ENCODE data around the gene GHR.

DNA sequence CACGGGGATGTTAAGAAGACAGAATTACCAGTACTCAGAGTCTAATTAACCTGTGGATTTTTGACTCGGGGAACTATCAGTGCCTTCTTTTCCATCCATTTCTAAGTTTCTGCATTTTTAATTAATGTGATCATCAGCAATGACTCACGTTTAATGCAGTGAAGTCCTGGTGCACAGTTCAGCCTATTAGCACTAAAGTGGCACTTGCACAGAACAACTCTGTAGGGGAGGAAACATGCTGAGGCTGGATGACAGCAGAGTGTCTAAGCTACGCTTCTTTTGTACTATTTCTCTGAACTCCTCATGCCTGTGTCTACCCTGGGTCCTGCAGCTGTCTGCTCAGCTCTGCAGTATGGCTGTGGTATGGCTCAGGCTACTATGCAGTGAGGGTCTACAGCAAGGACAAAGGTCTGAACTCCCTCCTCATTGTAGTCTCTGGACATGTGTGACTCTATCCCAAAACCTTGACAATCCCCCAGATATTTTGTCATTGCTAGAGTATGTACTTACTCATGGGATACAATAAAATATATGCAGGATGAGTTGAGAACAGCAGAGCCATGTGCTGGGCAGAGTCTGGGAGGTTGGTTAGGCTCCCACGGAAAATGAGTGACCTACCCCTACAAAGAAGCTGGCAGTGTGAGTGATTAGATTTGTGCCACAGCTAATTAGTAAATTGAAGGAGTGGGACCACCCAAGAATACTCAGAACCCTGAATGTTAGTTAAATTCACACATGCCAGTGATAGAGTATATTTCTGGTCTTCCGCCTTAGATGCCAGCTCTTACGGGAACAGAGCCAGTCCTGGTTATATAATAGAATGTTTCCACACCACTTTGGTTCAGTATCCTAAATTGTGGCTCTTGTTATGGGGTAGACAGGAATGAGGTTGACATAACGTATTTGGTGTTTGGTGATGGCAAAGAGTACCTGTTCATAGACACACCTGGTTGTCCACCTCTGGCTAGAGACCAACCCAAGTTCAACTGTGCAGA lies 148.0 kb downstream of the GHR start:
- TF ChIP-seq, protein P1, sequence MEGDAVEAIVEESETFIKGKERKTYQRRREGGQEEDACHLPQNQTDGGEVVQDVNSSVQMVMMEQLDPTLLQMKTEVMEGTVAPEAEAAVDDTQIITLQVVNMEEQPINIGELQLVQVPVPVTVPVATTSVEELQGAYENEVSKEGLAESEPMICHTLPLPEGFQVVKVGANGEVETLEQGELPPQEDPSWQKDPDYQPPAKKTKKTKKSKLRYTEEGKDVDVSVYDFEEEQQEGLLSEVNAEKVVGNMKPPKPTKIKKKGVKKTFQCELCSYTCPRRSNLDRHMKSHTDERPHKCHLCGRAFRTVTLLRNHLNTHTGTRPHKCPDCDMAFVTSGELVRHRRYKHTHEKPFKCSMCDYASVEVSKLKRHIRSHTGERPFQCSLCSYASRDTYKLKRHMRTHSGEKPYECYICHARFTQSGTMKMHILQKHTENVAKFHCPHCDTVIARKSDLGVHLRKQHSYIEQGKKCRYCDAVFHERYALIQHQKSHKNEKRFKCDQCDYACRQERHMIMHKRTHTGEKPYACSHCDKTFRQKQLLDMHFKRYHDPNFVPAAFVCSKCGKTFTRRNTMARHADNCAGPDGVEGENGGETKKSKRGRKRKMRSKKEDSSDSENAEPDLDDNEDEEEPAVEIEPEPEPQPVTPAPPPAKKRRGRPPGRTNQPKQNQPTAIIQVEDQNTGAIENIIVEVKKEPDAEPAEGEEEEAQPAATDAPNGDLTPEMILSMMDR (IDR thresholded peaks at IDR 0.05) = no peak
- TF ChIP-seq POLR2AphosphoS5 (IDR thresholded peaks at IDR 0.05; ENCODE audit: low read depth, low read length) = no peak
- TF ChIP-seq SIN3A (IDR thresholded peaks at IDR 0.05; ENCODE audit: borderline replicate concordance, insufficient read depth, low read depth, low read length) = no peak
- TF ChIP-seq, protein P2, sequence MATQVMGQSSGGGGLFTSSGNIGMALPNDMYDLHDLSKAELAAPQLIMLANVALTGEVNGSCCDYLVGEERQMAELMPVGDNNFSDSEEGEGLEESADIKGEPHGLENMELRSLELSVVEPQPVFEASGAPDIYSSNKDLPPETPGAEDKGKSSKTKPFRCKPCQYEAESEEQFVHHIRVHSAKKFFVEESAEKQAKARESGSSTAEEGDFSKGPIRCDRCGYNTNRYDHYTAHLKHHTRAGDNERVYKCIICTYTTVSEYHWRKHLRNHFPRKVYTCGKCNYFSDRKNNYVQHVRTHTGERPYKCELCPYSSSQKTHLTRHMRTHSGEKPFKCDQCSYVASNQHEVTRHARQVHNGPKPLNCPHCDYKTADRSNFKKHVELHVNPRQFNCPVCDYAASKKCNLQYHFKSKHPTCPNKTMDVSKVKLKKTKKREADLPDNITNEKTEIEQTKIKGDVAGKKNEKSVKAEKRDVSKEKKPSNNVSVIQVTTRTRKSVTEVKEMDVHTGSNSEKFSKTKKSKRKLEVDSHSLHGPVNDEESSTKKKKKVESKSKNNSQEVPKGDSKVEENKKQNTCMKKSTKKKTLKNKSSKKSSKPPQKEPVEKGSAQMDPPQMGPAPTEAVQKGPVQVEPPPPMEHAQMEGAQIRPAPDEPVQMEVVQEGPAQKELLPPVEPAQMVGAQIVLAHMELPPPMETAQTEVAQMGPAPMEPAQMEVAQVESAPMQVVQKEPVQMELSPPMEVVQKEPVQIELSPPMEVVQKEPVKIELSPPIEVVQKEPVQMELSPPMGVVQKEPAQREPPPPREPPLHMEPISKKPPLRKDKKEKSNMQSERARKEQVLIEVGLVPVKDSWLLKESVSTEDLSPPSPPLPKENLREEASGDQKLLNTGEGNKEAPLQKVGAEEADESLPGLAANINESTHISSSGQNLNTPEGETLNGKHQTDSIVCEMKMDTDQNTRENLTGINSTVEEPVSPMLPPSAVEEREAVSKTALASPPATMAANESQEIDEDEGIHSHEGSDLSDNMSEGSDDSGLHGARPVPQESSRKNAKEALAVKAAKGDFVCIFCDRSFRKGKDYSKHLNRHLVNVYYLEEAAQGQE (IDR thresholded peaks at IDR 0.05; ENCODE audit: insufficient read depth in 1 of 2, low read depth in 2 of 2, low read length in 1 of 2) = no peak
- no peak for TF ChIP-seq TCF7L2 (IDR thresholded peaks at IDR 0.05; ENCODE audit: low read depth, low read length)

Measured in Panc1 (cell line).